Femur (tissue), 1 donor: ENCODE results near the gene TNFRSF17.
"Not testable (repeated sequence)": the region's sequence is repeated elsewhere in the genome, so short reads cannot be mapped to it uniquely, and the experiment has no call there.

ENCODE experiments used
- DNase-seq: peaks from one replicate; pipeline ENCODE4 v3.0.0-alpha.2; 2017

Gene TNFRSF17

DNA sequence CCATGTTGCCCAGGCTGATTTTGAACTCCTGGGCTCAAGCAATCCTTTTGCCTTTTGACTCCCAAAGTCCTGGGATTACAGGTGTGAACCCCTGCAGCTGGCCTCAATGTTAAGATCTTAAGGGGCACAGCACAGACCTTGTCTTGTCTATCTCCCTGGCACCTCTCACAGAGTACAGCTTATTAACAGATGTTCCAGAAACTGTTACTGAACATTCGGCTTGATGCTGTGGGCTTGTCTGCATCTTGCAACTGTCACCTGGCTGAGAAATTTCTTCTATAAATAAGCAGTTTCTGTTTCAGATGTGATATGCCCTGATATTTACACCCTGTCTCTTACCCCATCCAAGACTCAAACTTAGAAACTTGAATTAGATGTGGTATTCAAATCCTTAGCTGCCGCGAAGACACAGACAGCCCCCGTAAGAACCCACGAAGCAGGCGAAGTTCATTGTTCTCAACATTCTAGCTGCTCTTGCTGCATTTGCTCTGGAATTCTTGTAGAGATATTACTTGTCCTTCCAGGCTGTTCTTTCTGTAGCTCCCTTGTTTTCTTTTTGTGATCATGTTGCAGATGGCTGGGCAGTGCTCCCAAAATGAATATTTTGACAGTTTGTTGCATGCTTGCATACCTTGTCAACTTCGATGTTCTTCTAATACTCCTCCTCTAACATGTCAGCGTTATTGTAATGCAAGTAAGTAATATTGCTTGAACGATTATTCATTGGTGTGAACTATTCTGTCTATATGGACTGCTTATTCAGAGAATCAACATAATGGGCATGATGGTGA lies at the start of gene TNFRSF17:
Gene TNFRSF17, plus strand, starts transcription at position 450 of the 791 bp plus-strand sequence. Its CDS starts 115 bp downstream, at position 565.
- no peak for DNase-seq

GRCh38 chr16:11915644-11916523 lies 49.1 kb upstream of the TNFRSF17 start, which contains the start of gene GSPT1:
TSS of gene GSPT1 (minus strand) at chr16:11915956. CDS start at chr16:11915720, 236 bp downstream.
- peak; percentile 99 for DNase-seq

DNA sequence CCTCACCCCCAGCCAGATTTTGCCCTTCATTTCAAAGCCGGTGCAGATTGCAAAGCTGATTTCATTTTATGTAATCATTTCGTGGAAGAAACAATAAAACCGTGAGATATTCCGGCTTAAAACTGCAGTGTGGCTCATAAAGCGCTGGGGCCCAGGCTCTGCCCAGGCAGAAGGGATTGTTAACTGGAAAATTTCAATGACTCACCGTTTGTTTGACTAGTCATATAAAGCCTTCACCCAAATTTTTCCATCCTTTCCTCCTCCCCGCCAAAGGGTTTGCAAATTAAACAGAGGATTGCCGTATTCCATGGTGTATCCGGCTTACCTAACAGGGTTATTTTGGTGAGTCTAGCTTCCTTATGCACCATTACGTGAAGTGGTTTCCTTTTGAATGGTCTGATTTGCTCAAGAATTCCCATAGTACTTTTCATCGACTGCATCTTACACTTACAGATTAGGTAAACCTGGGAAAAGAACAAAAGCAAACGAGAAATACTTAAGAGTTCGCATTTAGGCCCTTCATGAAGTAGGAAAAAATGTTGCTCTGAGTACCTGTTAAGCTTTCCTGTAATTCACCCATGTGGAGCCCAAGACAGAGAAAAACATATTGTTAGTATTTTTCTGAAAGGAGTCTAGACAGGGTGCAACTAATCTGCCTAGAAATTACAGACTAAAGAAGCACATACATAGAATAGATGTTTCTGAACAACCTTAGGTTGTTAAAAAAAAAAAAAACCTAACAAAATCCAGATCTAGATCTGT lies 48.3 kb upstream of the TNFRSF17 start:
- DNase-seq, result no peak

GRCh38 chr16:11924046-11924445 lies 41.0 kb upstream of the TNFRSF17 start:
- not testable (repeated sequence) for DNase-seq

GRCh38 chr16:11927350-11927749 lies 37.7 kb upstream of the TNFRSF17 start:
- DNase-seq, result not testable (repeated sequence)

GRCh38 chr16:11941945-11942344 lies 23.1 kb upstream of the TNFRSF17 start, which contains the start of gene NPIPB2:
TSS of gene NPIPB2 (minus strand) at chr16:11942045. CDS start at chr16:11942045, 0 bp downstream.
- DNase-seq, result not testable (repeated sequence)

DNA sequence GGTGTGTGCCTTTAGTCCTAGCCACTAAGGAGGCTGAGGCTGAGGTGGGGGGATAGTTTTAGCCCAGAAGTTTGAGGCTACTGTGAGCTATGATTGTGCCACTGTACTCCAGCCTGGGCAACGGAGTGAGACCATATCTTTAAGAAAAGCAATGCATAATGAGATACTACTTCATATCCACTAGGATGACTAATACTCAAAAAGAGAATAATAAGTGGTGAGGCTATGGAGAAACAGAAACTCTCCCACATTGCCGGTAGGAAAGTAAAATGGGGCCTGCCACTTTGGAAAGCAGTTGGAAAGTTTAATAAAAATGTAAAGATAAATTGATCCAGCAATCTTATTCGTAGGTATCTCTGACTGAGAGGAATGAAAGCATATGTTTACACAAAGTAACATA lies 18.6 kb upstream of the TNFRSF17 start:
- no peak for DNase-seq

DNA sequence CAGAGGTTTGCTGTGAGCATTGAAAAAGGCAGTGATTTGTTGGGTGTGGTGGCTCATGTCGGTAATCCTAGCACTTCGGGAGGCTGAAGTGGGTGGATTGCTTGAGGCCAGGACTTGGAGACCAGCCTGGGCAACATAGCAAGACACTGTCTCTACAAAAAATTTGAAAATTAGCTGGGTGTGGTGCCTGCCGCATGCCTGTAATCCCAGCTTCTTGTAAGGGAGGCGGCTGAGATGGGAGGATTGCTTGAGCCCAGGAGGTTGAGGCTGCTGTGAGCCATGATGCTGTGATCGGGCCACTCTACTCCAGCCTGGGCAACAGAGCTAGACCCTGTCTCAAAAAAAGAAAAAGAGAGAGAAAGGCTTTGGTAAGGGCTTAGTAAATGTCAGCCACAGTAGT lies 16.2 kb upstream of the TNFRSF17 start:
- no peak for DNase-seq

- DNase-seq, result no peak
These were observed 15.5 kb upstream of the TNFRSF17 start for GRCh38 chr16:11949527-11949926.

GRCh38 chr16:11950388-11950787 lies 14.6 kb upstream of the TNFRSF17 start:
- DNase-seq, result no peak

- not testable (repeated sequence) for DNase-seq
These were observed 11.4 kb upstream of the TNFRSF17 start for GRCh38 chr16:11953576-11953975.

DNA sequence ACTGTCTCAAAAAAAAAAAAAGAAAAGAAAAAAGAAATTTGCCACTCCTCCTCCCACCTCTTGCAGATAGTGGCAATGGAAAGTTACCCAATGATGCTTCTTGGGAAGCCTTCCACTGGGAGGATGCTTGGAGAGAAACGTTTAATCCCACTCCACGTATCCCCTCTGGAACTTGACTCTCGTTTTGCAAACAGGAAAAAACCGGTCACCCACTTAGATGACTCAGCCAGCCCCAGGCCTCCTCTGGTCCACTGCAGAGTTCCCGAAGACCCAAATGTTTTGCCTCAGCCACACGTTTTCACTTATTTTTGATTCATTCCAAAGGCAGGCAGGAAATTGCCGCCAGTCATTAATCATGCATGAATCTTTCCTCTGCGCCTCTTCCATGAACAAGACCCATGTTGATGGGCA lies 9.3 kb upstream of the TNFRSF17 start:
- DNase-seq, result no peak

DNA sequence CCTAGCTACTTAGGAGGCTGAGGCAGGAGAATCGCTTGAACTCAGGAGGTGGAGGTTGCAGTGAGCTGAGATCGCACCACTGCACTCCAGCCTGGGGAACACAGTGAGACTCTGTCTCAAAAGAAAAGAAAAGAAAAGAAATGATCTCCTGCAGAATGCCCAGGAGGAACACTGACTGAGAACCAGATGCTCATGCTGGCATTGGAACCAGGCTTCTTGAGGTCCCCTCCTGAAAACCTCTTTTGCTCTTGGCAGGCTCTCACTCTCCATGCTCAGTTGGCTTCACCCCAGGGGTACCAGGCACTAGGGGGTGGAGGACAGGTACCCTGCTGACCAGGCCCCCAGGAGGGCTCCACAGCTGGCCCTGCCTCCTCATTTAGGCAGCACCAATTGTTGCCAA lies 8.5 kb upstream of the TNFRSF17 start:
- no peak for DNase-seq

GRCh38 chr16:11957591-11958395 lies 7.2 kb upstream of the TNFRSF17 start:
- no peak for DNase-seq

DNA sequence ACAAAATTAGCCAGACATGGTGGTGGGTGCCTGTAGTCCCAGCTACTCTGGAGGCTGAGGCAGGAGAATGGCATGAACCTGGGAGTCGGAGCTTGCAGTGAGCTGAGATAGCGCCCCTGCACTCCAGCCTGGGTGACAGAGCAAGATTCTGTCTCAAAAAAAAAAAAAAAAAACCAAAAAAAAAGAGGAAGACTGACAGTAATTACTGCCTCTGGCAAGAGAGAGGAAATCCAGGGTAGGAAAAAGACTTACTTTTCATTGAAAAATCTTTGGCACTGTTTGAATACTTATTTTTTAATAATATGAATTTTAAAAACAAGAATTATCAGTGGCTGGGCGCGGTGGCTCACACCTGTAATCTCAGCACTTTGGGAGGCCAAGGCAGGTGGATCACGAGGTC lies 2.6 kb upstream of the TNFRSF17 start:
- not testable (repeated sequence) for DNase-seq

- not testable (repeated sequence) for DNase-seq
These were observed 2.0 kb upstream of the TNFRSF17 start for GRCh38 chr16:11962978-11963377.

GRCh38 chr16:11963706-11964105 lies 1.3 kb upstream of the TNFRSF17 start:
- no peak for DNase-seq

DNA sequence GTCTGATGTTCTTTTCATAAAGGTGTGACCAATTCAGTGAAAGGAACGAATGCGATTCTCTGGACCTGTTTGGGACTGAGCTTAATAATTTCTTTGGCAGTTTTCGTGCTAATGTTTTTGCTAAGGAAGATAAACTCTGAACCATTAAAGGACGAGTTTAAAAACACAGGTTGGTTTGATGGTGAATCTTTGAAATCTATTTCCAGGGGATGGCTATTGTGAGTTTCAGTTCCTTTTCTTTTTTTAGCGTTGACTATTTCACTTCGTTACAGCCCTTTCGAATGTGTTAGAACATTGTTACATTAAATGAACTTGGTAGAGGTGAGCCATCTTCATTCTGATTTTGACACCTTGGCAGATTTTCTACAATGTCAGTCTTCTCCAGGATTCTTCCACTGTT lies 1.2 kb downstream of the TNFRSF17 start:
- DNase-seq, result no peak

GRCh38 chr16:11967195-11967911 lies 2.3 kb downstream of the TNFRSF17 start:
- DNase-seq, result no peak

DNA sequence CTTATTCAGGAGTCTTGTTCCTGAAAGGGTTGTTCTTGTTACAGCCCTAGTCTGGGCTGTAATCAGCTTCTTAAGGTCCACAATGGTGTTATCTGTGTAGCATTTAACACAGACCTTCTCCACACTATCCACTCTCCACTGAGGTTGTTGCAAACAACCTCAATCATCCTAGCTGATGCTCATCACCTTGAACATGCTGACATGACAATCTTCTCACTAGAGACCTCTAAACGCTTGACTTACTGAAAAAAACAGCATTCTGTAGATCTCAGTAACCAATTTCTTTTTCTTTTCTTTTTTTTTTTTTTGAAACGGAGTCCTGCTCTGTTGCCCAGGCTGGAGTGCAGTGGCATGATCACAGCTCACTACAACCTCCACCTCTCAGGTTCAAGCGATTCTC lies 3.6 kb downstream of the TNFRSF17 start:
- no peak for DNase-seq

DNA sequence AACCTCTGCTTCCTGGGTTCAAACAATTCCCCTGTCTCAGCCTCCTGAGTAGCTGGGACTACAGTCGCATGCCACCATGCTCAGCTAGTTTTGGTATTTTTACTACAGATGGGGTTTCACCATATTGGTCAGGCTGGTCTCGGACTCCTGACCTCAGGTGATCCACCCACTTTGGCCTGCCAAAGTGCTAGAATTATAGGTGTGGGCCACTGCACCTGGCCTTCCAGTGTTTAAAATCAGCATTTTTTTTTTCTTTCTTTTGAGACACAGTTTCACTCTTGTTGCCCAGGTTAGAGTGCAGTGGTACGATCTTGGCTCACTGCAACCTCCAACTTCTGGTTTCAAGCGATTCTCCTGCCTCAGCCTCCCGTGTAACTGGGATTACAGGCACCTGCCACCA lies 5.3 kb downstream of the TNFRSF17 start:
- not testable (repeated sequence) for DNase-seq
